ENCODE measurements around the gene EPB41L1. TPM values are rescaled to one million over a fixed set of nuclear protein-coding genes. Genes with fewer than 3 reads are reported as not detected.
"Not testable (repeated sequence)": the region's sequence is repeated elsewhere in the genome, so short reads cannot be mapped to it uniquely, and the experiment has no call there.

EPB41L1 gene
- total RNA-seq, 1 donor from 2014 or later, result 7.3 TPM

DNA sequence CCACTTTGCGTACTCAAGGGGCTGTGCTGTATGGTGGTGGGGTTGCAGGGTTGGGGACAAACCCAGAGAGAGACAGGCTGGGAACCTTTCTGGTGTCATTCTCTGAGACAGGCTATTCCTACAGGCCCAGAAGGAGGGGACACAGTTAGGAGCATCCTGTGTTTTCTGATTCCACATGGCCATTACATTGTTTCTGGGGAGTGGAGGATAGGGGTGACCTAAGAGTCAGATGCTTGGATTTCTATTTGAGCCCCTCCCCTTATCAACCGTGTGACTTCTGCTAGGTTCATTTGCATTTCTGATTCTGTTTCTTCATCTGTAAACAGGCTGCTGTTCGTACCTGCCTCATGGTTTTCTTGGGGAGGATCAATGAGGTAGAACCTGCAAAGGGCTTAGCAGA lies 29.4 kb upstream of the EPB41L1 start:
- DNase-seq (ENCODE audit: low read depth in 2 of 2), result no peak

DNA sequence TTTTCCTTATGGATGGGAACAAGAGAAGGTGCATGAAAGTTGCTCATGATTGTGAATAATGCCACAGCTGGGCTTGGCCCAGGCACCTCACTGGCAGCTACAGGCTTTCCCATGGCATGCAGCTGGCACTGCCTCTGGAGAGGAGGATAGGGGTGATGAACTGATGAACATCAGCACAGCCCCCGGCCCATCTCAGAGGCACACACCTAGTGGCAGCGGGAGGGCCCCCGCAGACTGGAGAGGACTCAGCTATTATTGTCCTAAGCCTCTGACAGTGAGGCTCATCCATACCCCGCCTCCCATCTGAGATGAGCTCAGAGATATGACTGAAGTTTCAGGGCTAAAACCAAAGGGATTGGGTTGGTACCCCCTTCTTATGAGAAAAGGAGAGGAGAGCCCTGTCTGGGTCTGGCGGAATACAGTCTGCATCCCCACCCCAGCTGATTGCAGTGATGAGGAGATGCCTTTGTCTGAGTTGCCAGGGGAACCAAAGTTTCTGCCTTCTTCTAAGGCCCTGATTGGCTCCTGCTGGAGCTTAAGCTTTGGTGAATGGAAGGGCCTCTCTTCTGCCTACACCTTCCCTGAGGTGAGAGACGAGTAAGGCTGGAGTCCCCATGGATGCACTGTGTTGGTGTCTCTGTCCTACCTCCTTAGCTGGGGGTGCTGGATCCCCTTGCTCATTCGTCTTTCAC lies 27.6 kb upstream of the EPB41L1 start:
- DNase-seq (ENCODE audit: low read depth in 2 of 2), result no peak

DNA sequence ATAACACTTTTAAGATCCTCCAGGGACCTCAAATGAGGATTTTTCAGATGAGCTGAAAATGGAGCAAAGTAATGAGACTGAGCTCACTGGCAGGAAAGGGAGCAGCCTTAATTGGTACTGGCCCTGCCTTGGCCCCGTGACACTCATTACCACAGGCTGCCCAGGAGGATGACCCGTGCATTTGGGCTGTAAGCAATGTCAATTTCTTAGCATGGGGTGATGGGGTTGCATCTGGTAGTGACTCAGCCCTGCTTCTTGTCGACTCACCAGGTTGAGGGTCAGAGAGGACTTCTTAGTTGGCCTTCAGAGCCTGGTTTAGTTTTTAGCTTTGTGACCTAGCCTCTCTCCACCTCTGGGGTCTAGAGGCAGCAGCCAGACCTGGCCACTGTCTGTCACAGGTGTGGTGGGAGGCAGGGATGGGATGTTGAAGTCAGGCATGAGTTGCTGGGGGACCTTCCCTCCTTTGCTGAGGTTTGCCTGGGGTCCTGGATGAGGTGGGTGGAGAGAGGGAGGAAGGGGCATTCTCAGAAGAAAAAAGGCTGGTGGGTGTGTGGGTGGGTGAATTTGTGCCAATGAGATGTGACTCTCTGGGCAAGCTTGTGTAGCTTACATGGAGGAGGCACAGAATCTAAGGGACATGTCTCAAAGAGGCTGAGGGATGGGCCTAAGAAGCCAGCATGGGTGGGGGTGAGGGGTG lies 25.9 kb upstream of the EPB41L1 start:
- DNase-seq (ENCODE audit: low read depth in 2 of 2), result no peak

DNA sequence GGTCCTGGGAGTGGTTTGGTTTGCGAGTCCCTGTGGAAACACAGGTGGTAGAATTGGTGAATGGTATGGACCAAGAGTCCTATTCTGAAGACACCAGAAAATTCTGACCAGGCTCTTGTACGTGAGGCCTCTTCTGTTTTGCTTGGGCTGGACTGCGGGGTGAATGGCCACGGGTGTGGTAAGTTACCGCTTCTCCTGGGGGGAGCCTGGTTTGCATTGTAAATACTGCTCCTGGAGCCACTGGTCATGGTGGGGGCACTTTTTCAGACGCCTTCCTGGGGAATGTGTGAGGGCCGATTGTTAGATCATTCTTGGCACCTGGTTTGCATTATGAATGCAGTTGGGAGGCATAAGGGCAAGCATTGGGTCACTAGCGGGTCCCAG lies 25.4 kb upstream of the EPB41L1 start:
- DNase-seq (ENCODE audit: low read depth in 2 of 2), result no peak

DNA sequence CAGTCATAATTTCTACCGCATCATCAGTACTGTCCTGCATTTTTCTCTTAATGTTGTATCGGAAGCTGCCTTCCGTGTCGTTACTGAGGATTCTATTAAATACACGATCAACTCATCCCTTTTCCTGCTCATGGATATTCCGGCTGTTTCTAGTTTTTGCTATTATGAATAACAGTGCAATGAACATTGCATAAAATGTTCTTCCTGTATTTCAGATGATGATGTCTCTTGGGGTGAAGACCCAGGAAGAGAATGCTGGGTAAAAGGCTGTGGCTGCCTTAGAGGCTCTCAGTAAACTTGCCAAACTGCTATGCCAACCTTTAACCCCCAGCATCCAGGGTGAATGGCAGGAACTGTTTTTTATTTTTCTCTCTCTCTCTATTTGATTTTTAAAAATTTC lies 24.1 kb upstream of the EPB41L1 start:
- DNase-seq (ENCODE audit: low read depth in 2 of 2), result peak in 1 of 2 donors; percentile 59

DNA sequence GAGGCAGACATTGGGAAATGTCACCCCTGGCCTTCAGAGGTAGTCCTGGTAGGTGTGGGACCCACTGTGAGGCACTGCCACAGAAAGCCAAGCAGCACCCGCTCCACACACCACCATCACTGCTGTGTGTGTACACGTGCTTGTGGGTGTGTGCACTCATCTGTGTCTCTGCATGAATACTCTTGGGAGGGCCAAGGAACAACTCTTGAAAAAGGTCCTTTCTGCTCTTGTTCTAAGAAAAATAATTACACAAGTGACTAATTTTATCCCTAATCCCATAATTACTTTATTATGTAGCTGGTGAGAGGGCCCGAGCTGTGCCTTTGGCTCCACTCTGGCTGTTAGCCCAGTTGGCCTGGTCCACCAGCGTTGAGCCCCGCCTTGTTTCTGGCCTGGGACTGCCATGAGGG lies 21.7 kb upstream of the EPB41L1 start:
- no peak for DNase-seq (ENCODE audit: low read depth in 2 of 2)

DNA sequence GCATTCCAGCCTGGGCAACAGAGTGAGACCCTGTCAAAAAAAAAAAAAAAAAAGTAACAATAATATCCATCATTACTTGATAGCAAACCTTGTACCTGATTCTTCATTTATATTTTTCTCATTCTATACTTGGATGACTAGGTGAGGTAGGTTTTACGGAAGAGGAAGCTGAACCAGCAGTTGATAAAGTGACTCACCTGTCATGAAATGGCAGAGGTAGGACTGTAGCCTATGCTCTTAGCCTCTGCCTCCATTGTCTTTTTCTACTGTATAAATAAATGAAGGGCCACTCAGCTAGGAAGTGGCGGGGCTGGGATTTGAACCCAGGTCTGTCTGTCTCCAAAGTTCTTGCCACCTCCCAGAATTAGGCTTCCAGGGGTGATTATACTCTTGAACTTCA lies 20.7 kb upstream of the EPB41L1 start:
- no peak for DNase-seq (ENCODE audit: low read depth in 2 of 2)

DNA sequence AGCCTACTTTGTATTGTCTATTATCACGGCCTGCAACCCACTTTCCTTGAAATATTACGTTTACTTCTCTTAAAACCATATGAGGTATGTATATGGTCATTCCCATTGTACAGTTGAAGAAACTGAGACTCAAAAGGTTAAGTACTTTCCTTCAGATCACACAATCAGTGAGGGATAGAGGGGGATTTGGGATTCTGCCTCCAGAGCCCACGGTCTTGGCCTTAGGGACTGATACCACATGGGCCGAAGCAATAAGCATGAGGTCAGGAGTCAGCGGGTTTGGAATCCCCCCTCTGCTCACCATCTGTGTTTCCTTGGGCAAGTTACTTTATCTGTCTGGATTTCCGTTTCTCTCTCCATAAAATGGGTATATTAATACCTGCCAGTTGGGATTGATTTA lies 19.4 kb upstream of the EPB41L1 start:
- no peak for DNase-seq (ENCODE audit: low read depth in 2 of 2)

DNA sequence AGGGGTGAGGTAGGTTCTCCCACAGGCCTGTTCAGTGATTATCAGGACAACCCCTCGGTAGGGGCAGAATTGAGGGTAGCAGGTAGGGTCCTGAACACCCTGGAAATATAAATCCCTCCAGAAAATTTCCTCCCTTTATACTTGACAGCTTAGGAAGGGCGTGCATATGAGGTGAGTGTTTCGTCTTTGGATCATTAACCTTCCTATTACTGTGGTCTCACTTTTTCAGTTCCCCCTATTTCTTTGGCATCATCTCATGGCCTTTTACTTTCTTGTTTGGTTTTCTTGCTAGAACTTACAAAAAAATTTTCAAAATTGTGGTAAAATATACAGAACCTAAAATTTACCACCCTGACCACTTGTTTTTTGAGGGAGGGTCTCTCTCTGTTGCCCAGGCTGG lies 18.7 kb upstream of the EPB41L1 start:
- DNase-seq (ENCODE audit: low read depth in 2 of 2), result no peak

DNA sequence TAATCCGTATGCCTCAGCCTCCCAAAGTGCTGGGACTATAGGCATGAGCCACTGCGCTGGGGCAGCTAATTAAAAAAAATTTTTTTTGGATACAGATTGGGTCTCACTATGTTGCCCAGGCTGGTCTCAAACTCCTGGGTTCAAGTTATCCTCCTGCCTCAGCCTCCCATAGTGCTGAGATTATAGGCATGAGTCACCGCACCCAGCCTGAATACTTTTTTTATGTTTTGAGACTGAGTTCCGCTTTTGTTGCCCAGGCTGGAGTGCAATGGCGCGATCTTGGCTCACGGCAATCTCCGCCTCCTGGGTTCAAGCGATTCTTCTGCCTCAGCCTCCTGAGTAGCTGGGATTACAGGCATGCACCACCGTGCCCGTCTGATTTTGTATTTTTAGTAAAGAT lies 17.2 kb upstream of the EPB41L1 start:
- not testable (repeated sequence) for DNase-seq (ENCODE audit: low read depth in 2 of 2)

DNA sequence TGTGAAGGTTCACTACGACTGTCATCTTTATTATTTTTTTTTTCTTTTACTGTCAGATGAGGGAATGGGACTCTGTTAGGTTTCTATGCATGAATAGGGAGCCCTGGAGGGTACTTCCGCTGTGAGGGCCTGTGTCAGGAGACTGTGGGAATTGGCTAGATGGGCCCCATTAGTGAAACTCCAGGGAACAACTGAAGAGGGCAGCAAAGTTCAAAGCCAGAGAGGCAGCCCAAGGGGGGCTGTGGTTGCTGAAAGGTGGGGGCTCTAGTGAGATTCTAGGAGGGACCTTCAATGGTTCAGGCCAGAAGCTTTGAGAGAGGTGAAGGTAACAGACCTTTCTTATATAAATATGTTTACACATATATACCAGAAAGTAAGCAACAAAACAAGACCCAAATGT lies 13.2 kb upstream of the EPB41L1 start:
- DNase-seq (ENCODE audit: low read depth in 2 of 2), result no peak

DNA sequence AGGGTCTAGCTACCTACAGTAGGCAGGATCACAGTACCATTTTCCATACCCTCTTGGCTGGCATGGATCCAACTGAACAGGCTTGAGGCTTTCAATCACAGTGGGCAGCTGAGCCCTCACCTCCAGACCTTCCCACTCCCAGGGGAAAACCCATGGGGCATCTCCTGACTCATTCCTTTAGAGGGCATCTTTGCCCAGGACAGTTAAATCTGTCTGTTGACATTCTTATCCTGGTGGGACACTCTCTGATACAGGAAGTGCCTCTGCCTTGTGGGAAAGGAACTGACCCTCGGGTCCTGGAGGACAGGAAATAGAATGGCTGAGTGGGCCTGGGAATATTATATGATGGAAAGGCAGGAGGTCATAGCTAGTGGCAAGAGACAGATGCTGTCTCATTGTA lies 10.2 kb upstream of the EPB41L1 start:
- DNase-seq (ENCODE audit: low read depth in 2 of 2), result peak in 1 of 2 donors; percentile 65

DNA sequence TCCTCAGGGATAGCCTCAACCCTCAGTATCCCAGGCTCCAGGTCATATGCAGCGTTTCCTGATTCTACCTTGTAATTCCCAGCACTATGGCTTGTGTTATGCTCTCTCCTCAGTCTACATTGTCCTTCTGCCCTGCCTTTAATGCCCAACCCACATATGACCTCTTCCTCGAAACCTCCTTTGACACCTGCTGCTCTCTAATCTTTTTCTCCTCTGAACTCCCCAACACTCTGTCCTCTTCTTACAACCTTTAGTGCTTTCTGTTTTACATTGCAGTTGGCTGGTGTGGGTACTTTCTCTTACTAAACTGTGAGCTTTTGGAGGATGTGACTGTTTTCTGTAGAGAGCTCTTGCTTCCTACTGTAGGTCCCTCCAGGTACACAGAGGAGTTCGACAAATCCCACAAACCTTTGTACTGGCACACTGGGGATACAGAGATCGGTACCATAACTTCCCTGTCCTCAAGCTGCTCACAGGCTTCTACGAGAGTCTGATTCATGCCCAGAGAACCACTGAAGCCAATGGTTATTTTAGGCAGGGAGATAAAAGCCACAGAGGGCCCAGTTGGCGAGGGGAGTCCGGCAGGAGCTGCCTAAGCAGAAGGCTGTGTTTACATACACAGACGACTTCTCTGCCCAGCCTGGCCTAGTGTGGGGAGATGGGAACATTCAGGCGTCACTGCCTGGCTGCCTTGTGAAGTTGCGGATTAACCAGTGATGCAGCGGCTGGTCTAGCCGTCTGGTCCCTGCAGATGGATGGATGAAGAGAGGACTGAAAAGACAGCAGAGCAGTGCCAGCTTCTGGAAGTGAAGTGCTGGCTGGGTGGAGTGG lies 8.4 kb upstream of the EPB41L1 start:
- no peak for DNase-seq (ENCODE audit: low read depth in 2 of 2)

DNA sequence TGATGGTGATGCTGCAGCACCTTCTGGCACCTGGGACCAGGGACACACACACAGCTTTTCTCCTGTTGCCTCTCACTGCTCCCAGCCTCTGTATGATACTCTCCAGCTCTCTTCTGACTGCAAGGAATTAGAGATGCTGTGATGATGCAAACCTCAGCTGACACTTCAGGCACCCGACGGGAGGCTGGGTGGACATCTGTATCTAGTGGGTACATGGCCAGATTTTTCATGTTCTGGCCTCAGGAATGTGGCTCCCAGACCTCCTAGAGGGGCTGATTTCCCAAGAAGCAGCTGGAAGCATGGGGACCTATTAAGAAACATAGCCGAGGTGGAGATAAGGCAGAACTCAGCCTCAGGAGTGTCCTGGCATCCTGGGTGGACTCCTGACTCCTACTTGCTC lies 6.8 kb upstream of the EPB41L1 start:
- no peak for DNase-seq (ENCODE audit: low read depth in 2 of 2)

DNA sequence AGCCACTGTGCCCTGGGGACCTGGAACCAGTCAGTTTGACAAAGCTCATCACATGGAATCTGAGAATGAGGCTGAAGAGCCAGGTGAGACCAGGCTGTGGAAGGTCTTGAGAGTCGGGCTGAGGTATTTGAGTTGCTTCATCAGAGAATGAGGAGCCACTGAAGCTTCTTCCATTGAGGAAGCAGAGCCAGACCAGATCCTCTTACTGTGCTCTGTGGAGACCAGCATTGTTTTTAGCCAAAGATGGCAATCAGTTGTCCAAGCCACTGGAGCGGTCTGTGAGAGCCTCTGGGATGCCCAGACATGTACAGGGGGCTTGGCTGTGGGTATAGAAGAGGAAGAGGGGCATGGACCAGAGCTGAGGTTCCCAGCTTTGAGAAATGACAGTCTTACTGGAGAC lies 6.1 kb upstream of the EPB41L1 start:
- no peak for DNase-seq (ENCODE audit: low read depth in 2 of 2)

DNA sequence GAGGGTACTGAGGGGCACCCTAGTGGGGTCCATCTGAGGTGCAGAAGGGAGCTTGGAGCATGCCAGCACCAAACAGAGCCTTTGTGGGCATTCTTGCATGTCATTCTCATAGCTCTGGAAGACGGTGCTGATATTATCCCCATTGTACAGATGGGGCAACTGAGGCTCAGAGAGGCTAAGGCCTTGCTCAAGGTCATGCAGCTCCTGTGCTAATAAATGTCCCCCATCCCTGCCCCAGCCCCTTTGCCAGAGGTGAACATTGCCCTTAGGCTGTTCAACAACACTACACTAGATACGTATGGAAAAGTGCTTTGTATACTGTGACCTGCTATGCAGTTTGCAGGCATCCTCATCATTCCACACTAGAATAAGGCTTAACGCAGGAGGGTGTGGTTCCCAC lies 5.5 kb upstream of the EPB41L1 start:
- DNase-seq (ENCODE audit: low read depth in 2 of 2), result no peak

DNA sequence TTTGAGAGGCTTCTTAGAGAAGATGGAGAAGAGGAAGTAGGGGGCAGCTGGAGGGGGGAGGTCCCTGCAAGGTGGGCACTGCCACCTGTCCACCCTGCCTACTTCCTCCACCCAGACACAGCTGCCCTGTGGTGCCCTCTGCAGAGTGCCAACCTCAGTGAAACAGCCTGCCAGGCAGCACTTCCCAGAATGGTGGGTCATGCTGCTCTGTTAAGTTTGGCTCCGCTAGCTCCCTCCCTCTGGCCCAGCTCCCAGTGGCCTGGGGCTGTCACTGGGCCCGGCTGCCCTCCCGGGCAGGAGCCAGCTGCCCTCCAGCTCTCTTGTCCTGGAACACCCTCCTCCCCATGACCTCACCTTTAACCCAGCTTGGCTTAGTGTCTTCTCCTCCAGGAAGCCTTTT lies 5.1 kb upstream of the EPB41L1 start:
- DNase-seq (ENCODE audit: low read depth in 2 of 2), result no peak

DNA sequence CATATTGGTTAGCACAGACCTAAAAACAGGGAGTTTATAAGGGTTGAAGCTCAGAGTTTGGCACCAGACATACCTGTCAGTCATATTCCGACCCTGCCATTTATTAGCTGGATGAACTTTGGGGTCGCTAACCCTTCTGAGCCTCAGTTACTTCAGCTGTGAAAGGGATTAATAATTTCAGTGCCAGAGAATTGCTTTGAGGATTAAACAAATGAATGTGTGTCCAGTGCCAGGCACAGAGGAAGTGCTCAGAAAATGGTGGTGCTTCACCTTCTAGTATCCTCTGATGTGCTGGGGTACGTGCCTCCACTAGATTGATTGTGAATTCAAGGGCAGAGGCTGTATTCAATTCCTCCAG lies 4.1 kb upstream of the EPB41L1 start:
- DNase-seq (ENCODE audit: low read depth in 2 of 2), result no peak

DNA sequence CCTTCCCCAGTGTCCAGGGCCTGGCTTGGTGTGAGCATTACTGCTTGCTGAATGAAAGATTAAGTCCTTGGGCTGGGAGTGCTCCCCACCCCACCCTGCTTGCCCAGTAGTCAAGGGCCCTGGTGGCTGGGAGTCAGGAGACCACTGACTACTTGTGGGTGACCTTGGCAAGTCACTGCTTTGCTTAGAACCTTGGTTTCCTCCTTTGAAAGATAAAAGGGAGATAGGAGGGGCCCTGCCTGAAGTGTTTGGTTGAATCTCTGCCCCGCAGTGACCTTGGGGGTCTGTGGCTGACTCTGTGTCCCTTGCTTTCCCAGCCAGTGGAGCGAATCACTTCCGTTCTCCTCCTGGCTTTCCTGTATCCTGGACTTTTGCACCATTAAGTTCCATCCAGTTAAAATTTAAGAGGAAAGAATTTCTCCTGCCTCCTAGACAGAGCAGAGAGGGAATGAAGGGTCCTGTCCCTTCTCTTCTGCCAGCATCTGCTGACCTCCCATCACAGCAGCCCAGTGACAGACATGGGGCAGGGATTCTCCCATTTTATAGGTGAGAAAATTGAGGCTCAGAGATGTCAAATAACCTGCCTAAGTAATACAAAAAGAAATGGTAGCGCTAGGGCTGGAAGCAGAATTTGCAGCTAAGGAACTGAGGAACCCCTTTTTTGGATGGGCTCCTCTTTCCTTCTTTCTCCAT lies 3.5 kb upstream of the EPB41L1 start:
- DNase-seq (ENCODE audit: low read depth in 2 of 2), result no peak

DNA sequence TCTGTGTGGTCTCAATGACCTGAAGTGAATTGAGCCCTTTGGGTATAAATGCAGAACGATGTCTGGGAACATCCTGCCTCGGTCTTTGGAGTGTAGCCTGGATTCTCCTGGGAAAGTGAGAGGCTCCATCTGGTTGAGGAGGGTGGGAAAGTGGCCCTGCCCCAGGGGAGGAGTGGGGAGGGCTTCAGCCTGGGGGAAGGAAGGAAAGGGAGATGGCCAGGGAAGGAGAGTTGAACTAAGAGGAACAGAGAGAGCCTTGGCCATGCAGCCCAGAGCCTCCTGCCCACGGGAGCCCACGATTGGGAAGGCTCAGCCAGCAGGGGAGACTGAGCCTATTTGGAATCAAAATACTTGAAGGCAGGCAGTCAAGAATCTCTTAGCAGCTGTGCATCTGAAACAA lies 2.3 kb upstream of the EPB41L1 start:
- no peak for DNase-seq (ENCODE audit: low read depth in 2 of 2)

DNA sequence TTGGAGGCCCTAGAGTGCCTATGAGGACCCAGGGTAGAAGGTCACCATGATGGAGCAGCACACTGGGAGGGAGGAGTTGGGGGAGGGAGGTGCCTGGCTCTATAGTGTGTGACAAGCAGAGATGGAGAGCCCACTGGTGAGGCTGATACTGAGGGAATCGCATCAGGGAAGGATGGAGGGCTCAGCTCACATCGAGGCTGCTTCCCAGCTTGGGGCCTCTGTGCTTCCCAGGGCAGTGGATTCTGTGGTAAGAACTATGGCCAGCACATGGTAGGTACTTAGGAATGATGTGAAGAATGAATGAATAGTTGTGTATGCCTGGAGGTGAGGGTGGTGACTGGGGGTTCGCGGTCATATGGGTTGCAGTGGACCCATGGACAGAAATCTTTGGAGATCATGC lies 1.3 kb upstream of the EPB41L1 start:
- DNase-seq (ENCODE audit: low read depth in 2 of 2), result no peak

All from dermis microvascular lymphatic vessel endothelial cell (primary cell).